NT2/D1 (cell line): Measurements from ENCODE around the gene VEPH1.

Experiments
- SUZ12 ChIP-seq: IDR thresholded peaks from 2 replicates; pipeline ENCODE4 v1.6.1; 2011; ENCODE audit not compliant: insufficient read length, insufficient read depth; ENCODE audit errors: extremely low read depth
- YY1 ChIP-seq: IDR thresholded peaks from 2 replicates; pipeline ENCODE4 v1.6.1; 2011; ENCODE audit not compliant: insufficient read length, insufficient read depth
- ZNF274 ChIP-seq: IDR thresholded peaks from 2 replicates; pipeline ENCODE4 v1.6.1; 2011; ENCODE audit warnings: mild to moderate bottlenecking, low read depth, low read length

GRCh38 chr3:157459706-157460105 is 43.5 kb downstream of the VEPH1 start:
- no peak for TF ChIP-seq YY1
- no peak for TF ChIP-seq SUZ12
- TF ChIP-seq ZNF274, result no peak
